Measurements from ENCODE around the gene TRIM67.
A peak's percentile ranks its signal among the peaks of the same experiment; 100 is the strongest.

The TRIM67 gene

DNA sequence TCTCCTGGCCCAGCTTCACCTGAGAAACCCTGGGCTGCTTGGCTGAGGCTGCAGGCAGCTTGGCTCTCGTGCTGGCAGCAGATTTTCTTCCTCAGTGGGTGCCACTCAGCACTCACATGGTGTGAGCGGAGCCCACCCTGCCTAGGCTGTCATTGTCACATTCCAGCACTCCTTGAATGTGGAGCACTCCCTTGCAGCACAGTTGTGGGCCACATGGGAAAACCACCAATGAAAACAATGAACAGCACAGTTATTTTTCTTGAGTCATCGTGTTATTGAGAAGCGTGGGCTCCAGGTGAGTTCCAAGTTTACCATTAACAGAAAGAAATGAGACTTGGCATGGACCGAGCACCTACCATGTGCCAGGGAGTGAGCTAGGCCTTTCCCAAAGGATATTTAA is 27.2 kb upstream of the TRIM67 start:
- ATAC-seq = no peak
- TF ChIP-seq PPARA (CRISPR knock-in tag; IDR thresholded peaks at IDR 0.05; ENCODE audit: borderline replicate concordance) = no peak
- TF ChIP-seq BACH2 (CRISPR knock-in tag; IDR thresholded peaks at IDR 0.05; ENCODE audit: borderline replicate concordance) = no peak
- no peak for TF ChIP-seq ISL1 (CRISPR knock-in tag; IDR thresholded peaks at IDR 0.05)
- TF ChIP-seq, protein P1, sequence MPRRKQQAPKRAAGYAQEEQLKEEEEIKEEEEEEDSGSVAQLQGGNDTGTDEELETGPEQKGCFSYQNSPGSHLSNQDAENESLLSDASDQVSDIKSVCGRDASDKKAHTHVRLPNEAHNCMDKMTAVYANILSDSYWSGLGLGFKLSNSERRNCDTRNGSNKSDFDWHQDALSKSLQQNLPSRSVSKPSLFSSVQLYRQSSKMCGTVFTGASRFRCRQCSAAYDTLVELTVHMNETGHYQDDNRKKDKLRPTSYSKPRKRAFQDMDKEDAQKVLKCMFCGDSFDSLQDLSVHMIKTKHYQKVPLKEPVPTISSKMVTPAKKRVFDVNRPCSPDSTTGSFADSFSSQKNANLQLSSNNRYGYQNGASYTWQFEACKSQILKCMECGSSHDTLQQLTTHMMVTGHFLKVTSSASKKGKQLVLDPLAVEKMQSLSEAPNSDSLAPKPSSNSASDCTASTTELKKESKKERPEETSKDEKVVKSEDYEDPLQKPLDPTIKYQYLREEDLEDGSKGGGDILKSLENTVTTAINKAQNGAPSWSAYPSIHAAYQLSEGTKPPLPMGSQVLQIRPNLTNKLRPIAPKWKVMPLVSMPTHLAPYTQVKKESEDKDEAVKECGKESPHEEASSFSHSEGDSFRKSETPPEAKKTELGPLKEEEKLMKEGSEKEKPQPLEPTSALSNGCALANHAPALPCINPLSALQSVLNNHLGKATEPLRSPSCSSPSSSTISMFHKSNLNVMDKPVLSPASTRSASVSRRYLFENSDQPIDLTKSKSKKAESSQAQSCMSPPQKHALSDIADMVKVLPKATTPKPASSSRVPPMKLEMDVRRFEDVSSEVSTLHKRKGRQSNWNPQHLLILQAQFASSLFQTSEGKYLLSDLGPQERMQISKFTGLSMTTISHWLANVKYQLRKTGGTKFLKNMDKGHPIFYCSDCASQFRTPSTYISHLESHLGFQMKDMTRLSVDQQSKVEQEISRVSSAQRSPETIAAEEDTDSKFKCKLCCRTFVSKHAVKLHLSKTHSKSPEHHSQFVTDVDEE (CRISPR knock-in tag; IDR thresholded peaks at IDR 0.05) = no peak
- no peak for TF ChIP-seq ZFP30 (CRISPR knock-in tag; IDR thresholded peaks at IDR 0.05)
- TF ChIP-seq ZNF8 (CRISPR knock-in tag; IDR thresholded peaks at IDR 0.05) = no peak
- TF ChIP-seq TOX (CRISPR knock-in tag; IDR thresholded peaks at IDR 0.05; ENCODE audit: borderline replicate concordance) = no peak
- TF ChIP-seq, protein P2, sequence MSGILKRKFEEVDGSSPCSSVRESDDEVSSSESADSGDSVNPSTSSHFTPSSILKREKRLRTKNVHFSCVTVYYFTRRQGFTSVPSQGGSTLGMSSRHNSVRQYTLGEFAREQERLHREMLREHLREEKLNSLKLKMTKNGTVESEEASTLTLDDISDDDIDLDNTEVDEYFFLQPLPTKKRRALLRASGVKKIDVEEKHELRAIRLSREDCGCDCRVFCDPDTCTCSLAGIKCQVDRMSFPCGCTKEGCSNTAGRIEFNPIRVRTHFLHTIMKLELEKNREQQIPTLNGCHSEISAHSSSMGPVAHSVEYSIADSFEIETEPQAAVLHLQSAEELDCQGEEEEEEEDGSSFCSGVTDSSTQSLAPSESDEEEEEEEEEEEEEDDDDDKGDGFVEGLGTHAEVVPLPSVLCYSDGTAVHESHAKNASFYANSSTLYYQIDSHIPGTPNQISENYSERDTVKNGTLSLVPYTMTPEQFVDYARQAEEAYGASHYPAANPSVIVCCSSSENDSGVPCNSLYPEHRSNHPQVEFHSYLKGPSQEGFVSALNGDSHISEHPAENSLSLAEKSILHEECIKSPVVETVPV (CRISPR knock-in tag; IDR thresholded peaks at IDR 0.05) = no peak
- no peak for TF ChIP-seq CSDC2 (CRISPR knock-in tag; IDR thresholded peaks at IDR 0.05)
- TF ChIP-seq ZFP3 (CRISPR knock-in tag; IDR thresholded peaks at IDR 0.05) = no peak
- TF ChIP-seq, protein P3, sequence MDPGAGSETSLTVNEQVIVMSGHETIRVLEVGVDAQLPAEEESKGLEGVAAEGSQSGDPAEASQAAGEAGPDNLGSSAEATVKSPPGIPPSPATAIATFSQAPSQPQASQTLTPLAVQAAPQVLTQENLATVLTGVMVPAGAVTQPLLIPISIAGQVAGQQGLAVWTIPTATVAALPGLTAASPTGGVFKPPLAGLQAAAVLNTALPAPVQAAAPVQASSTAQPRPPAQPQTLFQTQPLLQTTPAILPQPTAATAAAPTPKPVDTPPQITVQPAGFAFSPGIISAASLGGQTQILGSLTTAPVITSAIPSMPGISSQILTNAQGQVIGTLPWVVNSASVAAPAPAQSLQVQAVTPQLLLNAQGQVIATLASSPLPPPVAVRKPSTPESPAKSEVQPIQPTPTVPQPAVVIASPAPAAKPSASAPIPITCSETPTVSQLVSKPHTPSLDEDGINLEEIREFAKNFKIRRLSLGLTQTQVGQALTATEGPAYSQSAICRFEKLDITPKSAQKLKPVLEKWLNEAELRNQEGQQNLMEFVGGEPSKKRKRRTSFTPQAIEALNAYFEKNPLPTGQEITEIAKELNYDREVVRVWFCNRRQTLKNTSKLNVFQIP (CRISPR knock-in tag; IDR thresholded peaks at IDR 0.05; ENCODE audit: borderline replicate concordance, low read depth) = no peak
- TF ChIP-seq SNAI2 (CRISPR knock-in tag; IDR thresholded peaks at IDR 0.05) = no peak
- no peak for TF ChIP-seq RARB (CRISPR knock-in tag; IDR thresholded peaks at IDR 0.05)
- TF ChIP-seq GLIS3 (CRISPR knock-in tag; IDR thresholded peaks at IDR 0.05) = no peak
- no peak for TF ChIP-seq ZNF70 (CRISPR knock-in tag; IDR thresholded peaks at IDR 0.05)
- TF ChIP-seq TCF4 (CRISPR knock-in tag; IDR thresholded peaks at IDR 0.05; ENCODE audit: borderline replicate concordance) = no peak

DNA sequence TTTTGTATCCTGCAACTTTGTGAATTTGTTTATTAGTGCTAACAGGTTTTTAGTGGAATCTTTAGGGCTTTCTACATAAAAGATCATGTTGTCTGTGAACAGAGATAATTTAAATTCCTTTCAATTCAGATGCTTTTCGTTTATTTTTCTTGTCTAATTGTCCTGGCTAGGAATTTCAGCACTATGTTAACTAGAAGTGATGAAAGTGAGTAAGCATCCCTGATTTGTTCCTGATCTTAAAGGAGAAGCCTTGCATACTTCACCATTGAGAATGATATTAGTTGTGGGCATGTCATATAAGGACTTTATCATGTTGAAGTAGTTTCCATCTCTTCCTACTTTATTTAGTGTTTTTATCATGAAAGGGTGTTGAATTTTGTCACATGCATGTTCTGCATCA is 23.6 kb upstream of the TRIM67 start:
- no peak for ATAC-seq
- TF ChIP-seq ZFP3 (CRISPR knock-in tag; IDR thresholded peaks at IDR 0.05) = no peak

DNA sequence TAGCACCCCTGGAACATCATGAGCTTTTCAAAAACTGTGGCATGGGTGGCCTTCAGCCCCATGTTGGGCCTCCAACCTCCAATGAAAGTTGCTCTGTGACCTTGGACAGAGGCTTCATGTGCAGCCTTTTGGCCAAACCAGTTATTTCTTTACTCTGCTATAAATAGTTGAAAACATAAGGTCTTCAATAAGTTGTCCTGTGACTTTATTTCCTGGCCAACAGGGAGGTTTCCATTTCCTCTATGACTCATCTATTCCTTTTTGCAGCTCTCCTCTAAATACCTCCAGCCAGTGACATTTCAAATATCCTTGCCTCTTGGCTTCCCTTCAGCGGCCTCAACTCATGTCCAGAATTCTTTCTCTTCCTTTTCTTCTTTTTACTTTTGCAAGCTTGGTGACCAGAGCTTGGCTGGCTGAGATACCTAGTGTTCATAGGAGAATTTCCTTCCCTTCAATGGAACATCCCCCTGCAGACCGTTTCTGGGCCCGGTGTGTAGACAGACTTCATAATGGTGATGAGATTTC is 22.7 kb upstream of the TRIM67 start:
- ATAC-seq = peak; percentile 40
- no peak for TF ChIP-seq OSR1 (CRISPR knock-in tag; IDR thresholded peaks at IDR 0.05)
- TF ChIP-seq, protein P1 (CRISPR knock-in tag; IDR thresholded peaks at IDR 0.05) = no peak
- no peak for TF ChIP-seq GLIS3 (CRISPR knock-in tag; IDR thresholded peaks at IDR 0.05)

DNA sequence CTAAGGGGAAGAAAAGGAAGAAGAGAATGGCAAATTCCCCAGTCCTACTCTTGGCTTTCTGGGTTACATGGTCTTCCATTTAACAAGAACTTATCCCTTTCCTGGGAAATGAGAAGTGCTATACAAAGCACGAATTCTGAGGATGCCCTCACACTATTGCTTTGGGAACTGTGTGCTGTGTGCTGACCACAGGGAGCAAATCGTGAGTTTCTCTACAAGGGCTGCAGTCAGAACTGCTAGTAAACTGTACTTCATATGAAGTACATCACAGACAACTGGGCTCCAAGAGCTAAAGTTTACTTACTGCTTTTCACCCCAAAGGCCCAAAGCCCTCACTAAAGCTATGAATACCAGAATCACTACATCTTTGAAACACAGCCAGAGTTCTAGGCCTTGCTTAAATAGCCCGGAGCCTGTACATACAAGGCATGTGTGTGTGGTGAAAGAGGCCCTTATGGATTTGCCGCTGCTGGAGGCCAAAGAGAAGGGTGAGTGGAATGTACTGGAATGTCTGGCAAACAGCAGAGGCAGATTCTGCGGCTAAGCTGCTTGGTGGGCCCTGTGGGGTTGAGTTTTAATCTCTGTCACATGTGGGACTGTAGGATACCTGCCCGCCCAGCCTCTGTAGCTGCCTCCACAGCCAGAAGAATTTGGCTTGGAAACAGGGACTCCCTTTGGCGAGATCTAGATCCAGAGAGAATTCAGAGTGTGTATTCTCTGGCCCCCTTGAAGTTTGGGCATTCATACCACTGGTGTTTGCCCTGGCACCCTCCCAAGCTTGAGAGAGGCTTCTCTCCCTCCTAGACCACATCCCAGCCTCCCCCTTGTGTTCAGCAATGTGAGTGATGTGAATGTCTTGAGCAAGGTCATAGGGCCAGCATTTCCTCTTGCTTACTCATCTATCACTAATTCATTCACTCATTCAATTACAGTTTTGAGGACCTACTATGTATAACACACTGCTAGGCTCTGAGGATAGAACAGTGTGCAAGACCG is 21.9 kb upstream of the TRIM67 start:
- peak; percentile 58 for ATAC-seq
- no peak for TF ChIP-seq RARB (CRISPR knock-in tag; IDR thresholded peaks at IDR 0.05)
- TF ChIP-seq, protein P4, sequence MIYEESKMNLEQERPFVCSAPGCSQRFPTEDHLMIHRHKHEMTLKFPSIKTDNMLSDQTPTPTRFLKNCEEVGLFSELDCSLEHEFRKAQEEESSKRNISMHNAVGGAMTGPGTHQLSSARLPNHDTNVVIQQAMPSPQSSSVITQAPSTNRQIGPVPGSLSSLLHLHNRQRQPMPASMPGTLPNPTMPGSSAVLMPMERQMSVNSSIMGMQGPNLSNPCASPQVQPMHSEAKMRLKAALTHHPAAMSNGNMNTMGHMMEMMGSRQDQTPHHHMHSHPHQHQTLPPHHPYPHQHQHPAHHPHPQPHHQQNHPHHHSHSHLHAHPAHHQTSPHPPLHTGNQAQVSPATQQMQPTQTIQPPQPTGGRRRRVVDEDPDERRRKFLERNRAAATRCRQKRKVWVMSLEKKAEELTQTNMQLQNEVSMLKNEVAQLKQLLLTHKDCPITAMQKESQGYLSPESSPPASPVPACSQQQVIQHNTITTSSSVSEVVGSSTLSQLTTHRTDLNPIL (CRISPR knock-in tag; IDR thresholded peaks at IDR 0.05; ENCODE audit: low read depth) = no peak

Measured in SK-N-SH treated with all-trans-retinoic acid at 6 μM for 48 hours (cell line).